Loucy (cell line): ENCODE measurements around the gene NRXN3.
"Not testable (repeated sequence)": the region's sequence is repeated elsewhere in the genome, so short reads cannot be mapped to it uniquely, and the experiment has no call there.

Experiments used
- H2AFZ ChIP-seq: fragments of 200-600 bp; sonication (generic); 2 replicates; pipeline ENCODE4 v1.6.0; 2016; ENCODE audit warnings: antibody characterized with exemption, mild to moderate bottlenecking, low read length, moderate library complexity
- H3F3A ChIP-seq: fragments of 200-600 bp; 2 replicates; pipeline ENCODE4 v1.6.0; 2016; ENCODE audit warnings: antibody characterized with exemption, low read depth, mild to moderate bottlenecking
- H3K27me3 ChIP-seq: fragments of 200-600 bp; sonication (generic); 2 replicates; pipeline ENCODE4 v1.6.1; 2014; ENCODE audit warnings: low read length, mild to moderate bottlenecking; ENCODE audit not compliant: insufficient read depth, poor library complexity, severe bottlenecking
- H3K36me3 ChIP-seq: fragments of 200-600 bp; sonication (generic); 2 replicates; pipeline ENCODE4 v1.6.1; 2016; ENCODE audit warnings: low read length; ENCODE audit not compliant: insufficient read depth
- H3K4me1 ChIP-seq: fragments of 200-600 bp; sonication (generic); 2 replicates; pipeline ENCODE4 v1.5.1; 2014; ENCODE audit warnings: low read length, mild to moderate bottlenecking; ENCODE audit not compliant: insufficient read depth, poor library complexity, severe bottlenecking
- H3K4me2 ChIP-seq: fragments of 200-600 bp; sonication (generic); 2 replicates; pipeline ENCODE4 v1.6.0; 2014; ENCODE audit warnings: antibody characterized with exemption, low read length, low read depth, mild to moderate bottlenecking; ENCODE audit not compliant: poor library complexity, severe bottlenecking
- H3K4me3 ChIP-seq: fragments of 200-600 bp; sonication (generic); 2 replicates; pipeline ENCODE4 v1.5.1; 2014; ENCODE audit warnings: low read length, mild to moderate bottlenecking, mixed read lengths; ENCODE audit not compliant: poor library complexity, severe bottlenecking
- H3K79me2 ChIP-seq: fragments of 200-600 bp; sonication (generic); 2 replicates; pipeline ENCODE4 v1.6.1; 2014; ENCODE audit warnings: low read length; ENCODE audit not compliant: insufficient read depth
- H3K9ac ChIP-seq: fragments of 200-600 bp; sonication (generic); 2 replicates; pipeline ENCODE4 v1.6.0; 2014; ENCODE audit warnings: mild to moderate bottlenecking, low read depth, low read length, moderate library complexity; ENCODE audit not compliant: poor library complexity, severe bottlenecking
- H3K9me2 ChIP-seq: fragments of 200-600 bp; sonication (generic); replicated peaks from 2 replicates; pipeline ENCODE4 v1.6.1; 2016; ENCODE audit warnings: low read depth, low read length, mixed read lengths
- H3K9me3 ChIP-seq: fragments of 200-600 bp; sonication (generic); 2 replicates; pipeline ENCODE4 v1.6.1; 2014; ENCODE audit warnings: mild to moderate bottlenecking, antibody characterized with exemption, low read length, low read depth; ENCODE audit not compliant: insufficient read depth
- H4K20me1 ChIP-seq: fragments of 200-600 bp; sonication (generic); 2 replicates; pipeline ENCODE4 v1.6.0; 2014; ENCODE audit warnings: antibody characterized with exemption, low read length, mild to moderate bottlenecking; ENCODE audit not compliant: insufficient read depth, poor library complexity, severe bottlenecking
- CTCF ChIP-seq: fragments of 200-600 bp; sonication (generic); conservative IDR thresholded peaks from 2 replicates; pipeline ENCODE4 v1.5.1; 2014; ENCODE audit warnings: mild to moderate bottlenecking, antibody characterized with exemption, low read length
- EZH2phosphoT487 ChIP-seq: fragments of 200-600 bp; IDR thresholded peaks from 2 replicates; pipeline ENCODE4 v1.6.1; 2018; ENCODE audit warnings: antibody characterized with exemption, mild to moderate bottlenecking, moderate library complexity, borderline replicate concordance

The NRXN3 gene

GRCh38 chr14:79766511-79766910, 1596.3 kb downstream of the NRXN3 start:
- H3K9ac ChIP-seq: no peak overlapping the region
- peaks cover 7% of the 10 kb centered on the region for H3K4me1 ChIP-seq
- H3K4me3 ChIP-seq: no peak overlapping the region
- no peaks in the 10 kb centered on the region for H3K79me2 ChIP-seq
- no peaks in the 10 kb centered on the region for H3K27me3 ChIP-seq
- no peaks in the 10 kb centered on the region for H3F3A ChIP-seq
- no peaks in the 10 kb centered on the region for H3K9me3 ChIP-seq
- H2AFZ ChIP-seq: peak overlapping the region; percentile 32
- no peaks in the 10 kb centered on the region for H4K20me1 ChIP-seq
- no peaks in the 10 kb centered on the region for H3K36me3 ChIP-seq
- TF ChIP-seq CTCF (no peak), EZH2phosphoT487 (no peak)
- no peaks in the 10 kb centered on the region for H3K9me2 ChIP-seq
- no peak overlapping the region for H3K4me2 ChIP-seq

GRCh38 chr14:79767251-79767650, 1597.1 kb downstream of the NRXN3 start:
- no peaks in the 10 kb centered on the region for H3K36me3 ChIP-seq
- H3K79me2 ChIP-seq: no peaks in the 10 kb centered on the region
- no peaks in the 10 kb centered on the region for H3K4me1 ChIP-seq
- no peak overlapping the region for H3K9ac ChIP-seq
- H3F3A ChIP-seq: no peaks in the 10 kb centered on the region
- no peaks in the 10 kb centered on the region for H4K20me1 ChIP-seq
- H3K27me3 ChIP-seq: no peaks in the 10 kb centered on the region
- TF ChIP-seq CTCF: no peak
- no peak for TF ChIP-seq EZH2phosphoT487
- H3K4me2 ChIP-seq: no peak overlapping the region
- no peaks in the 10 kb centered on the region for H3K9me3 ChIP-seq
- H3K4me3 ChIP-seq: no peak overlapping the region
- H2AFZ ChIP-seq: no peak overlapping the region
- no peaks in the 10 kb centered on the region for H3K9me2 ChIP-seq

GRCh38 chr14:79767721-79768120, 1597.5 kb downstream of the NRXN3 start:
- H3K4me2 ChIP-seq, H3K9me3 ChIP-seq, H2AFZ ChIP-seq, H3K9ac ChIP-seq, H3F3A ChIP-seq, H3K4me3 ChIP-seq, H4K20me1 ChIP-seq, H3K36me3 ChIP-seq, H3K9me2 ChIP-seq, H3K4me1 ChIP-seq, H3K27me3 ChIP-seq, H3K79me2 ChIP-seq: not testable (repeated sequence)

GRCh38 chr14:79781882-79782281, 1611.7 kb downstream of the NRXN3 start:
- Histone ChIP-seq H3K4me3 (no peak overlapping the region), H4K20me1 (no peaks in the 10 kb centered on the region), H3K4me1 (peaks cover 5% of the 10 kb centered on the region), H3K79me2 (no peaks in the 10 kb centered on the region), H2AFZ (0 out of 2 replicates have a peak overlapping the region, but pooled peaks have one; percentile 26), H3K9me3 (no peaks in the 10 kb centered on the region), H3F3A (no peaks in the 10 kb centered on the region), H3K9ac (no peak overlapping the region), H3K36me3 (no peaks in the 10 kb centered on the region), H3K4me2 (no peak overlapping the region), H3K27me3 (no peaks in the 10 kb centered on the region), H3K9me2 (no peaks in the 10 kb centered on the region)
- TF ChIP-seq EZH2phosphoT487 (no peak), CTCF (no peak)
